ENCODE results near the gene RAB18.
A peak's percentile ranks its signal among the peaks of the same experiment; 100 is the strongest.
"Not testable (repeated sequence)": the region's sequence is repeated elsewhere in the genome, so short reads cannot be mapped to it uniquely, and the experiment has no call there.

RAB18 gene

DNA sequence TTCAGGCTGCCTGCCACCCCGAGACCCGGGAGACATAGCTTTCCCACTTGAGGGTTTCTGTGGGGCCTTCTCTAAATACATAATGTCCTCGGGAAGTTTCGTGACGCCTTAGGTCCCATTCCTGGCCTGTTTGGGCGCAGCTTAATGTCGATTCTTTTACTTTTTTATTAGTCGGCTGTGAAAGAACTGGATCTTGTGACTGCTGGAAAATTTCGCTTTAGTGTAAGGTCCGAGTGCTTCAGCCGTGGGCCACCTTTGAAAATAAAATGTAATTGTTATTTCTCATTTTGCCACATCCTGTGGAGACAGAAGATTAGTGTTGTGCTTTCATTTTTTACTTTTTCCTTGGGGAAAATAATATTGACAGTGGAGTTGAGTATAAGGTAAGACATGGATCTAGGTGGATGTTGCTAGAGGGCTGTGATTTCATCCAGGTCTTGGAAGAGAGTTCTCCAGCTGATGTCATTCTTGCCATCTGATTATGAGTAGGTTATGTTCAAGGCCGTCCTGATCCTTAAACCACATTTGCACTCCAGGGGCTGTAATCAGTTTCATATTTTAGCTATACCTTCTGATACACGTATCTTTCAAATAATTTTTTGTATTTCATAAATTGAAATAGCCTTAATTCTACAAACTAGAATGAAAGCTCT lies 830 bp downstream of the RAB18 start:
- DNase-seq (ENCODE audit: low spot score), result peak; percentile 18

DNA sequence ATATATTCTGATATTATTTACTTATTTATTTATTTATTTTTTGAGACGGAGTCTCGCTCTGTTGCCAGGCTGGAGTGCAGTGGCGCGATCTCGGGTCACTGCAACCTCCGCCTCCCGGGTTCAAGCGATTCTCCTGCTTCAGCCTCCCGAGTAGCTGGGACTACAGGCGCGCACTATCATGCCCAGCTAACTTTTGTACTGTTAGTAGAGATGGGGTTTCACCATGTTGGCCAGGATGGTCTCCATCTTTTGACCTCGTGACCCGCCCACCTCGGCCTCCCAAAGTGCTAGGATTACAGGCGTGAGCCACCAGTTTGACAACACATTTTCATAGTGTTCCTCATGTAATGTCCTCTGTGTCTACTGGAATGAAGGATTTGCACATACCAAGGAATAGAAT lies 1.4 kb downstream of the RAB18 start:
- not testable (repeated sequence) for DNase-seq (ENCODE audit: low spot score)

DNA sequence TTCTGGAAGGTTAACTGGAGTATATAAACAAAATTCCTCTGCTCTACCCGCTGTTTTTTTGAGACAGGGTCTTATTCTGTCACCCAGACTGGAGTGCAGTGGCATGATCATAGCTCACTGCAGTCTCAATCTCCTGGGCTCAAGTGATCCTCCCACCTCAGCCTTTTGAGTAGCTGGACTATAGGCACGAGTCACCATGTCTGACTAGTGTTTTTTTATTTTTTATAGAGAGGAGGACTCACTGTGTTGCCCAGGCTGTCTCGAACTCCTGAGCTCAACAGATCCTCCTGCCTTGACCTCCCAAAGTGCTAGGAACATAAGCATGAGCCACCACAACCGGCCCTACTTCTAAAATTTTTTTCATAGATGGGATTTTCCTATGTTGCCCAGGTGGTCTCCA lies 2.2 kb downstream of the RAB18 start:
- DNase-seq (ENCODE audit: low spot score), result no peak

GRCh38 chr10:27512548-27512947 lies 8.4 kb downstream of the RAB18 start:
- DNase-seq (ENCODE audit: low spot score), result no peak

- peak; percentile 37 for DNase-seq (ENCODE audit: low spot score)
These were observed 9.5 kb downstream of the RAB18 start for GRCh38 chr10:27513451-27514191.

DNA sequence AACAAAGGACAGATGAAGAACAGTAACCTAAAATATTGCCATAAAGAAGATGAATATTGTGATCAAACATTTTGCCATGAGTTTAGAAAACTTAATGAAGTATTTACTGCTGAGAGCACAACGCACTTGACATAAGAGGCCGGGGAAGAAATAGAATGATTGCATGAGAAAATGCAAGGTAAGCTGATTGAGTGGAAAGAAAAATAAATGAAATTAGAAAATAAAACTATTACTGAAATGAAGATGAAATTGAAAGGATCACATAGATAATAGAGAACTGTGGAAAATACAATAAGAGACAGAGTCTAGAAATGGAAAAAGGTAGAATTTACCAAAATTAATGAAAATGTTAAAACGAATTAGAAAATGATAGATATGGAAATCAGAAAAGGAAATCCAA lies 10.1 kb downstream of the RAB18 start:
- DNase-seq (ENCODE audit: low spot score), result no peak

DNA sequence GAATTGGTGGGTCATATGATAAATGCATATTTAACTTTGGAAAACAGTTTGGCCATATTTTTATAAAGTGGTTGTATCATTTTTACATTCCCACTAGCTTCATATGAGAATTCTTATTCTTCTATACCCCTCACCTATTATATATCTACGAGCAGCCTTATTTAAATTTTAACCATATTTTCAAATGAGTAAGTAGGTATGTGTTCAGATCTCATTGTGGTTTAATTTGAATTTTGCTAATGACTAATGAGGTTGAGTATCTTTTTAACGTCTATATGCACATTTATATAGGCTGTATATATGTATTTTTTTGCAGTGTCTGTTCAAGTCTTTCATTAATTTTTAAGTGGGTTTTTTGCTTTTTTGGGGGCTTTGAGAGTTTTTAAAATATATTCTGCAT lies 14.2 kb downstream of the RAB18 start:
- no peak for DNase-seq (ENCODE audit: low spot score)

DNA sequence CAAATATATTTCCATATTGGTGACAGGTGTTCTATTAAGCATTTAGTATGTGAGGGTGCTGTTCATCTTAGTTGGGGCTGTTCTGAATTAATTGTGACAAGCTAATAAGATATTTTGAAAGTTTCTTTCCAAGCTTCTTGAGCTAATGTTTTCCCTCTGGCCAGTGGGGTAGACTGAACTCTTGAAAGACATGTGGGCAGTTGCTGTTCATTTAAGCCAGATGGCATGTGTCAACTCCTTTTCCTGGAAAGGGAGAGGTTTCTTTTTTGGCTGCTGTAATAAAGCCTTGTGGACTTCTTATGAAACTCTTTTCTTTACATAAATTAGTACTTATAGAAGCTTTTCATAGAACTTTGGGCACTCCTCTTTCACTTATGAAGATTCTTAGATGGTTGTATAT lies 21.7 kb downstream of the RAB18 start:
- DNase-seq (ENCODE audit: low spot score), result no peak

GRCh38 chr10:27526242-27526641 lies 22.1 kb downstream of the RAB18 start:
- no peak for DNase-seq (ENCODE audit: low spot score)

DNA sequence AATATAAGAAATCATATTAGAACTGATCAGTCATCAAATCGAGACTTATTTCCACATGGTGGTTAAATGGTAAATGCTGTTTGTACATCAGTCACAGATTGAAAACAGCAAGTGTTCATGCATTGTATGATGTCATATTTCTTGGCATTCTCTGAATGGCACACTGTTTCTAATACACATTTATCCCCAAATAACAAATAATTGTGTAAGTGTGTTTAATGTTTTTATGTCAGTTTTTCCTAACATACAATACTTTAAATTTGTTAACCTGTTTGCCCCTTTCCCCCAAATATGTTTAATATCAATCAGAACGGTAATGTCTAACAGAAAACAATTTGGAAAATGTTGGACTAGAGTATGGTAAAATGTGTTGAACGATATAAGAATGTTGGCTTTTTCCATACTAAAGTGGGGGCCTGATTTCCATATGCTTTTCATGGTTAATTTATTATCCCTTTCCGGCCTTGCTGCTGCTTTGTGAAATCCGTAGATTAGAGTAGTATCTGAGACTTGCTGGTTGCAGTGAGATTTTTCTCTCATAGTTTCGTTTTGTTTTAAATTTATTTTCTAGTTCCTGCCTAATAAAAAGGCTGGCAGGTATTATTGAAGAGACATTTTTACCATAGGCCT lies 23.7 kb downstream of the RAB18 start:
- DNase-seq (ENCODE audit: low spot score), result no peak

DNA sequence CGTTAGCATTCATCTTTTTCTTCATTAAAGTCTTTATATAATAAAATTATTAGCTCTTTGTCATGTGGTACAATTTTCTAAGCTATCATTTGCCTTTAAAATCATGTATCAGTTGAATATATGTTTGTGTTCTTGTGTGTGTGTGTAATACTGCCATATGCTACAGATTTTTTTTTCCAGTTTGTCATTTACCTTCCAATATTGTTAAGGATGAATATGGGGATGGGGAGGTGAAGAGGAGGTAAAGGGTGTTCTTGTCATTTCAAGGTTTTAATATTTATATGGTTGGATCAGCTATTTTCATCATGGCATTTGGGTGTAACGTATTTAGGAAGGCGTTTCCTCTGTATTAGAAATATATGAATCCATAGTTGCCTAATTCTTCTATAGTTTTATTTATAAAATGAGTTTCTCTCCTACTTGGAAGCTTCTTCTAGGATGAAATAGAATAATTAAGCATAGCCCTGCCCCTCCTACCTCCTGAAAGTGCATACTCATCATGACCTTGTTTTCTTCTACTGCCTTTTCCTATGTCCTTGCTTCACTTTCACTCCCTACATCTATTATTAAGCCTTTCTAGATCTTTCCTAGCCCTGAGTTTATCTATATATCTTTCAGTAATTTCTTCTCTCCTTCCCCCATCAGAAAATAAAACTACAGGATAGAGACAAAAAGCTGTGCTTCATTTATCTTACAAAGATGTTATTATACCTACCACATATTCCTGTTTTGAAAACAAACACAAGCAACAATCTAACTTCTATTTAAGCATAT lies 25.1 kb downstream of the RAB18 start:
- no peak for DNase-seq (ENCODE audit: low spot score)

- no peak for DNase-seq (ENCODE audit: low spot score)
These were observed 26.4 kb downstream of the RAB18 start for GRCh38 chr10:27530477-27530876.

GRCh38 chr10:27531336-27531847 lies 27.3 kb downstream of the RAB18 start:
- no peak for DNase-seq (ENCODE audit: low spot score)

DNA sequence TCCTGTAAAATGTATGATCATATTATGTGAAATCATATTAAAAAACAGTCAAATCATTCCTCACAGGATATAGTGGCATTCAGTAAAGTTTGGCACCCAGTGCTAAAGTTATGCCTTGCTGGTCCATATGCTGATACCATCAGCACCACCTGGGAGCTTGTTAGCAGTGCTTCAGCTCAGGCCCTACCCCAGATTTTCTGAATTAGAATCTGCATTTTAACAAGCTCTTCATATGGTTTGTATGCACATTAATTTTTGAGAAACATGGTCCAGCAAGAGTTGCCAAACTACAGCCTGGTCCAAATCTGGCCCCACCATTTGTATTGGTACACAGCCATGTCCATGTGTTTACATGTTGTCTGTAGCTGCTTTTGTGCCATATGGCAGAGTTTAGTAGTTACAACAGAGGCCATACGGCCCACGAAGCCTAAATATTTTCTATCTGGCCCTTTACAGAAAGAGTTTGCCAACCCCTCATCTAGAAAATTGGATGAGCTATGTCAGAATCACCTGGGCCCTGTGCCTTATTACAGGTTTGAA lies 30.1 kb downstream of the RAB18 start:
- no peak for DNase-seq (ENCODE audit: low spot score)

GRCh38 chr10:27535317-27535716 lies 31.2 kb downstream of the RAB18 start:
- no peak for DNase-seq (ENCODE audit: low spot score)

DNA sequence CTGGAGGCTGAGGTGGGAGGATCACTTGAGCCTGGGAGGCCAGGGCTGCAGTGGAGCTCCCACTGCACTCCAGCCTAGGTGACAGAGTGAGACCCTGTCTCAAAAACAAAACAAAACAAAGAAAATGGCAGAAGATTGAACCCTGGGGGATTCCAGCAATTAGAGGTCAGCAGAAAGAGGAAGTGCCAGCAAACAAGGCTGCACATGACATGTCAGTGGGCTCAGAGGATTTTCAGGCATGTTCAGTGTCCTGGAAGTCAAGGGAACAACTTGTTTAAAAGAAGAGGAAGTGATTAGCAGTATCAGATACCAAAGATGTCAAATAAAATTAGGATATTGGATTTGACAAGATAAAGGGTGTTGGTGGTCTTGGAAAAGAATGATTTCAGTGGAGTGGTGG lies 32.3 kb downstream of the RAB18 start:
- no peak for DNase-seq (ENCODE audit: low spot score)

DNA sequence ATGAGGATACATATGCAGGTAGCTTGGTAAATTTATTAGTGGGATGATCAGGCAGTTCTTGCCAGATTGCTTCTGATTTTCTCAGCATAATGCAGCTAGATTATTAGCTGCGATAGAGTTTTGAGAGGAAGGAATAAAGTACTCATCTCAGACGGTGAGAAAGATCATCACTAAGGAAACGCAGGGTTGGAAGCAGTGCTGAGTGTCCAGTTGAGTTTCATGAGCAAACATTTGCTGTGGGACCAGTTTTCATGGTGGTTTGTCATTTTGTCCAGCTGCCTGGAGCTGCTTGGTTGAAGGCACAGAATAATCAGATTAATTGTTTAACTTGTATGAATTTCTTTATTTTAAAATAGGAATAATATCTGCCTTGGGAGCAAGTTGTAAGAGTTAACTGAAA lies 33.1 kb downstream of the RAB18 start:
- DNase-seq (ENCODE audit: low spot score), result no peak

DNA sequence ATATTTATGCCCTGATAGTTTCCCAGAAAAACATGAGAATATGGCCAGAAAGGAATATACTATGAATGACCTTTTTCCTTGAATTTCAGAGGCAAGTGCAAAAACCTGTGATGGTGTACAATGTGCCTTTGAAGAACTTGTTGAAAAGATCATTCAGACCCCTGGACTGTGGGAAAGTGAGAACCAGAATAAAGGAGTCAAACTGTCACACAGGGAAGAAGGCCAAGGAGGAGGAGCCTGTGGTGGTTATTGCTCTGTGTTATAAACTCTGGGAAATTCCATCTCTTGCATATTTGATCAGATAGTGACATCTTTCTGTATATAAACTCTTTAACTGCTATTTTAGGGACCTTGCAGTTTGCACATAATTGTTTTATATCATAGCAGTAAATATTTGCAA lies 33.7 kb downstream of the RAB18 start:
- DNase-seq (ENCODE audit: low spot score), result no peak

DNA sequence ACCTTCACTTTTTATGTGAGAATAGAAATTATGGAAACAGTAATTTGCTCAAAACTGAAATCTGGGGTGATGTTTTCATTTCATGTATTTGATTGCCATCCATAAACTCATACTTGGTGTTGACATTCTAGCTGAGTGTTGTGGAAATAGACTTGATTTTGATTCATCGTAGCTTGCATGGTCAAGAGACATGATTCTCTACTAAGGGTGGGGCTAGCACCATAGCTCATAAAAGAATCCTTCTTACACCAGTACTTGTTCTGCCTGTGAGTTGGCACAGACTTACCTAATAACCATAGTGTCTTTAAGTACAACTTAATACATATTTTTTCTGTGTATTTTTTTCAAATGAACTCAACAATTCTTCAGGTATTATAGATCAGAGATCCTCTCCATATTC lies 36.6 kb downstream of the RAB18 start:
- DNase-seq (ENCODE audit: low spot score), result no peak

- no peak for DNase-seq (ENCODE audit: low spot score)
These were observed 38.0 kb downstream of the RAB18 start for GRCh38 chr10:27541796-27542729.

DNA sequence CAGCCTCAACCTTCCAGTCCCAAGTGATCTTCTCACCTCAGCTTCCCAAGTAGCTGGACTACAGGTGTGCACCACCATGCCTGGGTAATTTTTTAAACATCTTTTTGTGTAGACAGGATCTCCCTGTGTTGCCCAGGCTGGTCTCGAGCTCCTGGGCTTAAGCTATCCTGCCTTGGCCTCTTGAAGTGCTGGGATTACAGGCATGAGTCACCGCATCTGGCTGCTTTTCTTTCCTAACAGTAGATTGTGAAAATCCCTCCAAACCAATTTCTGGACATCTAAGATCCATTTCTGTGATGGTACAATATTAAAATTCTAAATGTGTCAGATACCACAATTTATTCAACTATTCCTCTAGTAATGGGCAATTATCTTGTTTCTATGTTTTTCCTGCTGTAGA lies 38.7 kb downstream of the RAB18 start:
- no peak for DNase-seq (ENCODE audit: low spot score)

Measured in activated CD4-positive, alpha-beta T cell treated with anti-CD3 and anti-CD28 coated beads, Interleukin-2, Interleukin-4, amounts not matched to agents 100 ng/mL and 50 ng/mL, durations not matched to agents 16 hours and 8 hours (primary cell).